HG03280 (cell line): ENCODE data around the gene SCN4B.

ENCODE experiments used
- ATAC-seq: cut with Tn5 transposase; IDR thresholded peaks from one replicate; pipeline ENCODE4 v1.9.1; 2021; ENCODE audit warnings: mild to moderate bottlenecking, moderate library complexity; ENCODE audit not compliant: unreplicated experiment

Gene SCN4B

GRCh38 chr11:118135051-118135795 lies 17.4 kb downstream of the SCN4B start:
- no peak for ATAC-seq

- no peak for ATAC-seq
These were observed 18.8 kb downstream of the SCN4B start for GRCh38 chr11:118133816-118134215.

GRCh38 chr11:118132385-118133151 lies 20.1 kb downstream of the SCN4B start:
- no peak for ATAC-seq

GRCh38 chr11:118129471-118130172 lies 23.0 kb downstream of the SCN4B start:
- ATAC-seq = no peak

GRCh38 chr11:118128721-118129470 lies 23.7 kb downstream of the SCN4B start:
- no peak for ATAC-seq

- no peak for ATAC-seq
These were observed 24.3 kb downstream of the SCN4B start for GRCh38 chr11:118128310-118128709.

GRCh38 chr11:118126082-118126838 lies 26.4 kb downstream of the SCN4B start:
- ATAC-seq = no peak

- ATAC-seq = no peak
These were observed 27.6 kb downstream of the SCN4B start for GRCh38 chr11:118124929-118125535.

- ATAC-seq = no peak
These were observed 31.8 kb downstream of the SCN4B start for GRCh38 chr11:118120793-118121192.

GRCh38 chr11:118117790-118118601 lies 34.6 kb downstream of the SCN4B start:
- ATAC-seq = no peak

GRCh38 chr11:118115048-118115447 lies 37.6 kb downstream of the SCN4B start:
- ATAC-seq = no peak

GRCh38 chr11:118114266-118114665 lies 38.4 kb downstream of the SCN4B start:
- ATAC-seq = no peak

- ATAC-seq = no peak
These were observed 39.8 kb downstream of the SCN4B start for GRCh38 chr11:118112711-118113430.

GRCh38 chr11:118111744-118112035 lies 40.9 kb downstream of the SCN4B start:
- ATAC-seq = no peak

GRCh38 chr11:118111019-118111743 lies 41.4 kb downstream of the SCN4B start:
- ATAC-seq = no peak

GRCh38 chr11:118109231-118109630 lies 43.4 kb downstream of the SCN4B start:
- ATAC-seq = no peak

- no peak for ATAC-seq
These were observed 44.1 kb downstream of the SCN4B start for GRCh38 chr11:118108513-118108912.

GRCh38 chr11:118106789-118107335 lies 45.8 kb downstream of the SCN4B start:
- no peak for ATAC-seq
